T-cell (primary cell): ENCODE results near the gene FBXO31. TPM values are rescaled to one million over a fixed set of nuclear protein-coding genes. Genes with fewer than 3 reads are reported as not detected.

ENCODE experiments used
- ATAC-seq, 4 experiments: fragments of 200-7000 bp in 3 of 4; fragments of 150-1000 bp in 1 of 4; cut with Tn5 transposase; replicated peaks in 1 of 4; 1 replicate in 3 of 4; 2 replicates in 1 of 4; pipeline ENCODE4 v1.10.0; 2021; ENCODE audit warnings: moderate library complexity in 3 of 4, mild to moderate bottlenecking in 2 of 4, moderate number of reproducible peaks in 1 of 4
- CTCF ChIA-PET, 2 donors: fragments of 300-600 bp; sonication (Branson Sonifier 250); formaldehyde crosslinking; loops; one replicate each; lab custom pipeline; 2022; ENCODE audit warnings: antibody characterized with exemption in 2 of 2; lab: Charles Lee
- POLR2A ChIA-PET, 2 donors: fragments of 300-600 bp; sonication (Branson Sonifier 250); formaldehyde crosslinking; loops; one replicate each; lab custom pipeline; 2022; ENCODE audit warnings: antibody characterized with exemption in 2 of 2; lab: Charles Lee
- DNase-seq, 35 experiments: peaks; one replicate each; pipeline versions ENCODE4 v3.0.0 to v3.0.0-alpha.2; 2013 to 2023
- H3K27ac ChIP-seq: one replicate; pipeline ENCODE4 v1.5.1; 2013; ENCODE audit warnings: low read length
- H3K27me3 ChIP-seq, 2 experiments: replicated peaks in 1 of 2; 1 replicate in 1 of 2; 2 replicates in 1 of 2; pipeline versions ENCODE4 v1.6.1 to v1.7.0; 2013; ENCODE audit warnings: low read length in 1 of 2, mixed read lengths in 1 of 2; ENCODE audit not compliant: control insufficient read depth in 2 of 2, insufficient read depth in 2 of 2; ENCODE audit errors: extremely low read depth in 1 of 2
- H3K36me3 ChIP-seq, 2 donors: 1 replicate in 1 of 2; 2 replicates in 1 of 2; pipeline versions ENCODE4 v1.6.1 to v1.7.0; 2013; ENCODE audit warnings: low read length in 1 of 2; ENCODE audit not compliant: control insufficient read depth in 2 of 2, insufficient read depth in 1 of 2; ENCODE audit errors: extremely low read depth in 1 of 2
- H3K4me1 ChIP-seq, 2 experiments: 1 replicate in 1 of 2; 2 replicates in 1 of 2; pipeline versions ENCODE4 v1.6.1 to v1.7.0; 2013; ENCODE audit warnings: low read length in 2 of 2, mixed read lengths in 1 of 2; ENCODE audit not compliant: insufficient read depth in 2 of 2, control insufficient read depth in 1 of 2; ENCODE audit errors: extremely low read depth in 1 of 2
- H3K4me3 ChIP-seq, 2 donors: 1 replicate in 1 of 2; 2 replicates in 1 of 2; pipeline versions ENCODE4 v1.5.1 to v1.7.0; 2013; ENCODE audit warnings: mild to moderate bottlenecking in 2 of 2, low read length in 1 of 2, moderate library complexity in 1 of 2; ENCODE audit not compliant: control insufficient read depth in 1 of 2; ENCODE audit errors: extremely low read depth in 1 of 2
- H3K9me3 ChIP-seq: 2 replicates; pipeline ENCODE4 v1.7.0; 2013
- H3K27ac Mint-ChIP-seq, 2 donors: one replicate each; pipeline ENCODE4 v1.8.0; 2020 to 2021; ENCODE audit warnings: mild to moderate bottlenecking in 2 of 2, mixed read lengths in 2 of 2
- H3K27me3 Mint-ChIP-seq, 2 donors: one replicate each; pipeline ENCODE4 v1.8.0; 2021 to 2022; ENCODE audit warnings: mixed read lengths in 2 of 2
- H3K36me3 Mint-ChIP-seq: one replicate; pipeline ENCODE4 v1.8.0; 2021; ENCODE audit warnings: mixed read lengths
- H3K4me1 Mint-ChIP-seq, 3 donors: one replicate each; pipeline ENCODE4 v1.8.0; 2020 to 2022; ENCODE audit warnings: mixed read lengths in 3 of 3, mild to moderate bottlenecking in 1 of 3
- H3K4me3 Mint-ChIP-seq, 3 donors: one replicate each; pipeline ENCODE4 v1.8.0; 2020 to 2022; ENCODE audit warnings: mild to moderate bottlenecking in 3 of 3, mixed read lengths in 3 of 3, moderate library complexity in 3 of 3
- H3K9me3 Mint-ChIP-seq, 3 donors: one replicate each; pipeline ENCODE4 v1.8.0; 2020 to 2022; ENCODE audit warnings: mixed read lengths in 3 of 3
- WGBS: methylation state at CpG from one replicate; pipeline ENCODE4 v1.1.5; 2013; ENCODE audit warnings: missing lambda C conversion rate; ENCODE audit not compliant: insufficient coverage; 5-methylcytosine and 5-hydroxymethylcytosine counted together
- total RNA-seq, 35 experiments: library from RNA in 6 of 35; stranded (reverse) in 6 of 35; fragments of 120-200 nt in 1 of 35; gene quantifications; one replicate each; pipeline versions ENCODE4 v1.2.1 to v1.2.4 and lab custom pipeline; 2013 to 2026

Gene FBXO31
- total RNA-seq, 5 donors from 2014 or later (not counting 1 experiment from before 2014, with no cell fraction given): 34.7 to 67.2 (median 55.6) TPM

DNA sequence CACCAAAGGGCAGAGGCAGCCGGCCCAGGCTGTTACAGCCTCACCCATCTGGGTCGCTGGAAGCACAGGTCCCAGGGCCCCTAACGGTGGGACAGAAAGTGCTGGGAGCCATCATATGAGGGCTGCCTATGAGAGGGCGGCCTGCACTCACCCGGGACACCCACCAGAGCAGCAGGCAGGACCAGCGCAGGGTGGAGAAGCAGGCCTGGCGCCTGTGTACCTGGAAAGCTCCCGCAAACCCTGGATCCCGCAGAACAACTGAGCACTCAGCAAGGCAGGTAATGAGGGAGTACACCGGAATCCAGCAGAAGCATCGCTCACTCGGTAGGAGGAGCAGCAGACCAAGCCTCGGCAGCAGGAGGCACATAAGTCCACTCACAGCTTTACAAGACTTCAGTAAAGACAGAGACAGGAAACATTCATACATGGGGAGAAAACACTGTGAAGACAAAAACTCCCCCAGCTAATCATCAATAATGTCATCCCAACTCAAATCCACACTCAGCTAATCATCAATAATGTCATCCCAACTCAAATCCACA is 34.9 kb downstream of the FBXO31 start:
- CTCF ChIA-PET: no interaction called here
- H3K4me1 Mint-ChIP-seq: peaks cover 17 to 30% (median 25%) of the 10 kb centered on the region in 3 donors
- no peaks in the 10 kb centered on the region for H3K27me3 Mint-ChIP-seq
- H3K4me3 ChIP-seq: no peak overlapping the region
- peaks cover 23 to 25% of the 10 kb centered on the region in 2 donors for H3K36me3 ChIP-seq
- no peak overlapping the region for H3K4me3 Mint-ChIP-seq
- 98% methylated on average over 12 of the region's 13 CpGs for WGBS
- H3K36me3 Mint-ChIP-seq: peaks cover 26% of the 10 kb centered on the region
- no peaks in the 10 kb centered on the region for H3K27me3 ChIP-seq
- no peak overlapping the region for H3K27ac Mint-ChIP-seq
- POLR2A ChIA-PET: no interaction called here
- H3K9me3 Mint-ChIP-seq: no peaks in the 10 kb centered on the region
- H3K27ac ChIP-seq: no peak overlapping the region
- ATAC-seq: no peak
- H3K4me1 ChIP-seq: peaks cover 0 to 28% of the 10 kb centered on the region in 2 experiments
- no peak for DNase-seq
- no peaks in the 10 kb centered on the region for H3K9me3 ChIP-seq

DNA sequence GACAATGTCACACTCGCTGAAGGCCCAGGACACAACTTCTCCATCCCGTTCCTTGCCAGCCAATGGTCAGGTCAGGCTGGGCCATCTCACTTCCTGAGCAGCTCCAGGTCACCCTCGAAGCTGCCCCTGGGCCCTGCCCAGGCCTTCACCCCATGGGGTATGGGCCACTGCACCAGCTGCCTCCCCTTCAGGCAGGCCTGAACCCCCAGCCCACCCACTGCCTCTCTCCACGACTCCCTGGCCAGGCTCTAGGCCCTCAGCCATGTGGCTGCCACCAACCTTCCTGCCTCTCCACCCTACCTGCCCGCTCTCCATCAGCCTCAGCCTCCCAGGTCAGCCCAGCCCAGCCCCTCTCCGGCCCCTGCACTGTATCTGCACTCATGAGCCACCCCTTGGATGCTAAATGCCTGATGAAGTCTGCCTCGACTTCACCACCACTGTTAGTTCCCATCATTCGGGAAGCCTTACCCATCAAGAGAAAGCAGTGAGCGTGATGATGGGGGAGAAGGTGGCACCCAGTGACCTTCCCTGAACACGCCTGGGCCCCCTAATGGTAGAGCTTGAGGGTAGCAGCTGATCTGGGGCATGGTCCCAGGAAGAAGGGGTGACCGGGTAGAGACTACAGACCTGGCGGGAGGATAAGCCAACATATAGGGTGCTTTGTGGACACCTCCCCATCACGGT is 35.5 kb downstream of the FBXO31 start:
- peak overlapping the region; percentile 58 to 67 for H3K27ac Mint-ChIP-seq
- no peaks in the 10 kb centered on the region for H3K9me3 ChIP-seq
- no peak overlapping the region for H3K4me3 ChIP-seq
- ChIA-PET CTCF (interaction anchor here in 1 of 2 donors (0.7 kb wide), 1 partner anchor 35 kb away, joined by 5 read pairs; no protein-coding TSS in a partner anchor), POLR2A (no interaction called here)
- H3K4me3 Mint-ChIP-seq: no peak overlapping the region
- ATAC-seq (no peak), DNase-seq (no peak)
- no peaks in the 10 kb centered on the region for H3K9me3 Mint-ChIP-seq
- H3K27me3 ChIP-seq: no peaks in the 10 kb centered on the region
- H3K27ac ChIP-seq: no peak overlapping the region
- peaks cover 22 to 27% of the 10 kb centered on the region in 2 donors for H3K36me3 ChIP-seq
- peaks cover 0 to 28% of the 10 kb centered on the region in 2 experiments for H3K4me1 ChIP-seq
- H3K36me3 Mint-ChIP-seq: peaks cover 27% of the 10 kb centered on the region
- H3K4me1 Mint-ChIP-seq: peaks cover 17 to 33% (median 29%) of the 10 kb centered on the region in 3 donors
- 96% methylated on average over 9 of the region's 13 CpGs for WGBS
- no peaks in the 10 kb centered on the region for H3K27me3 Mint-ChIP-seq

DNA sequence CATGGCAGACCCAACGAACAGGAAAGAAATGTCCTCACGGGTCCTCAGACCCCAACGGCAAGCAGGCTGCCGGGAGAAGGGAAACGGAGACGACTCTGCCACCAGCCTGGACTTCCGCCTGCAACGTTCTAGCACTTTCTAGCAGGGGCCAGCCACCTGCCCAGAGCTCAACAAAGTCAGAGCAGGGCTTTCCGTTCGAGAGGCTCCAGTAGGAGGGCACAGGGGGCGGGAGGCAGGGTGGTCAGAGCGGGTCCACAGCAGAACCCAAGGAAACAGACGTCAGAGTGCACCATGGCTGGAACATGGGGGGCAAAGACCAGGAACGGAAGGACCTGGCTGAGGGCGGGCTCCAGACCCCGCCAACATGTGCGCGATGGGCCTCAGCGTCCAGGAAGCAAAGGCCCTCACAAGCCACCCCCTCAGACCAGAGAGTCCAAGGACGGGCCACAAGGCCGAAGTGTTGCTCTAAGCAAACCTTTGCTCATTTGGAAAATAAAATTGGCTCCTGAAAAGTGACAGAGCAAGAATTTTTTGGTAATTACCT is 37.0 kb downstream of the FBXO31 start:
- no peak for ATAC-seq
- no peak for DNase-seq
- Histone ChIP-seq H3K4me1 (peaks cover 0 to 28% of the 10 kb centered on the region in 2 experiments), H3K36me3 (peaks cover 27 to 40% of the 10 kb centered on the region in 2 donors), H3K27ac (peak overlapping the region; percentile 62), H3K4me3 (no peak overlapping the region), H3K9me3 (no peaks in the 10 kb centered on the region), H3K27me3 (no peaks in the 10 kb centered on the region)
- Mint-ChIP-seq H3K4me1 (peaks cover 17 to 32% (median 30%) of the 10 kb centered on the region in 3 donors), H3K9me3 (no peaks in the 10 kb centered on the region), H3K27ac (peak overlapping the region in 1 of 2 donors; percentile 36), H3K27me3 (no peaks in the 10 kb centered on the region), H3K4me3 (no peak overlapping the region), H3K36me3 (peaks cover 33% of the 10 kb centered on the region)
- POLR2A ChIA-PET: no interaction called here
- 98% methylated on average over 21 of the region's 21 CpGs for WGBS
- CTCF ChIA-PET: no interaction called here

DNA sequence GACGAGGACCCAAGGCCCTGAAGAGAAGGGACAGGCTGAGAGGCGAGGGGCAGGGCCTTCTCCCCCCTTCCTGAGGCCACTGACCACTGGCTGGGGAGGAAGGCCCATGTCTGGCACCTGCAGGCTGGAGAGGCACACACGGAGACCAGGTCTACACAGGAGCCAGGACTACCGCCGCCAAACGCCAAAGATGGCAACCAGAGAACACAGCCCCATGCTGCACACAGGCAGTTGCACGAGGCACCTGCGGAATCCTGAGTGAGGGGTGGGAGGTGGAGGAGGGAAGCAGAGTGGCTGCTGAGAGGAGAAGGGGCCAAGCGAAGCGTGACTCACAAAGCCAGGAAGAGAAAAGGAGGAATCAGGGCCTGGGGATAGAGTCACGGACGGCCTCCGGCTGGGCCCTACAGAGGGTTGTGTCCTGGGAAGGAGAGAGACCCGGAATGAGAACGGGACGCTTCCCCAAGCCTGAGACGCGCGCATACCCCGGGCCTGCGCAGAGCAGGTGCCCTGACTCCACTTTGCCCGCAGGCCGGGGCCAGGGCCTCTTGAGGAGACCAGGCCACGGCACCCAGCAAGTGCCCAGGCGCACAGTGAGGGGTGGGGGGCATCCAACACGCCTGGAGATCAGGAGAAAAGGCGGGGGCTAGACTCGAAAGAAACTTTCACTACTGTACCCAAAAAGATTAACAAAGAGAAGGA is 37.7 kb downstream of the FBXO31 start:
- ChIA-PET POLR2A (no interaction called here), CTCF (interaction anchor here in 1 of 2 donors (0.9 kb wide), 1 partner anchor 36 kb away, joined by 4 read pairs; no protein-coding TSS in a partner anchor)
- no peak for ATAC-seq
- Histone ChIP-seq H3K36me3 (peaks cover 25 to 41% of the 10 kb centered on the region in 2 donors), H3K27ac (peak overlapping the region; percentile 62), H3K4me3 (no peak overlapping the region), H3K27me3 (no peaks in the 10 kb centered on the region), H3K9me3 (no peaks in the 10 kb centered on the region), H3K4me1 (peaks cover 0 to 28% of the 10 kb centered on the region in 2 experiments)
- no peaks in the 10 kb centered on the region for H3K9me3 Mint-ChIP-seq
- 86% methylated on average over 17 of the region's 28 CpGs for WGBS
- DNase-seq: no peak
- peak overlapping the region in 2 of 3 donors; percentile 67 to 77 for H3K4me3 Mint-ChIP-seq
- H3K27me3 Mint-ChIP-seq: no peaks in the 10 kb centered on the region
- H3K36me3 Mint-ChIP-seq: peaks cover 36% of the 10 kb centered on the region
- H3K27ac Mint-ChIP-seq: peak overlapping the region; percentile 95 to 99
- peaks cover 20 to 33% (median 26%) of the 10 kb centered on the region in 3 donors for H3K4me1 Mint-ChIP-seq

DNA sequence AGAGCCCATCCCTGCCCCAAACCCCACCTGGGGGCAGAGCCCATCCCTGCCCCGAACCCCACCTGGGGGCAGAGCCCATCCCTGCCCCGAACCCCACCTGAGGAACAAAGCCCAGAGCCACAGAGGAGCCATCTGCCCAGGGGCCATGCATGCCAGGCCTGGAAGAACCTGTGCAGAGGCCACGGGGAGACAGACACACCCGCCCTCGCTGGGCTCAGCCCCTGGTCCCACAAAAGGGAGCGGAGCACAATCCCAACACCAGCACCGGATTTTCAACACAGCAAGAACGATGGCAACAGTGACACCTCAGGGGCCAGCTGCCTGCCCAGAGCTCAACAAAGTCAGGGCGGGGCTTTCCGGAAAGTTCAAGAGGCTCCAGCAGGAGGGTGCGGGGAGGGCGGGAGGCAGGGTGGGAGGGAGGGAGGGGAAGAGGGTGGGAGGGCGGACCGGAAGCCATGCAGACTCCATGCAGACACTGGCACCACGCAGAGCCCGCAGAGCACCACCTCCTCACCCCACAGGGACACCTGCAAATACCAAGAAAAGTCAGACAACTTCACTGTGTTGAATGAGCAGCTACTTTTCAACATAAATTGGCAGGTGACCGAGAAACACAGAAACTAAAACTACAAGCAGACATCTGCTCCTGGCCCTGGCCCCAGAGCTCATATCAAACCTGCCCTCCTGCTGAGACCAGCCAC is 38.5 kb downstream of the FBXO31 start:
- Histone ChIP-seq H3K27me3 (no peaks in the 10 kb centered on the region), H3K9me3 (no peaks in the 10 kb centered on the region), H3K27ac (peak overlapping the region; percentile 62), H3K4me3 (no peak overlapping the region), H3K36me3 (peaks cover 23 to 41% of the 10 kb centered on the region in 2 donors), H3K4me1 (peaks cover 0 to 28% of the 10 kb centered on the region in 2 experiments)
- Mint-ChIP-seq H3K27ac (peak overlapping the region; percentile 95 to 99), H3K27me3 (no peaks in the 10 kb centered on the region), H3K36me3 (peaks cover 34% of the 10 kb centered on the region), H3K9me3 (no peaks in the 10 kb centered on the region), H3K4me3 (peak overlapping the region; percentile 59 to 77 (median 67)), H3K4me1 (peaks cover 20 to 35% (median 26%) of the 10 kb centered on the region in 3 donors)
- DNase-seq (peak; percentile 11 to 68 (median 43)), ATAC-seq (peak; percentile 85 to 90 (median 86))
- POLR2A ChIA-PET: interaction anchor here in 1 of 2 donors (0.6 kb wide), 1 partner anchor 39 kb away, joined by 3 read pairs; the partner anchor contains the start of gene FBXO31
- CTCF ChIA-PET: interaction anchor here in 1 of 2 donors (0.7 to 0.9 kb wide), 2 partner anchors 37 to 39 kb away, joined by 4 to 5 read pairs; no protein-coding TSS in a partner anchor
- WGBS: 71% methylated on average over 8 of the region's 17 CpGs
